Stimulated activated naive CD4-positive, alpha-beta T cell treated with Interleukin-2 at 50 U/mL for 16 hours (primary cell): Measurements from ENCODE around the gene EP400.

Experiments used
- DNase-seq: peaks from one replicate; lab custom pipeline; 2025; lab: John Stamatoyannopoulos, UW

Gene EP400

DNA sequence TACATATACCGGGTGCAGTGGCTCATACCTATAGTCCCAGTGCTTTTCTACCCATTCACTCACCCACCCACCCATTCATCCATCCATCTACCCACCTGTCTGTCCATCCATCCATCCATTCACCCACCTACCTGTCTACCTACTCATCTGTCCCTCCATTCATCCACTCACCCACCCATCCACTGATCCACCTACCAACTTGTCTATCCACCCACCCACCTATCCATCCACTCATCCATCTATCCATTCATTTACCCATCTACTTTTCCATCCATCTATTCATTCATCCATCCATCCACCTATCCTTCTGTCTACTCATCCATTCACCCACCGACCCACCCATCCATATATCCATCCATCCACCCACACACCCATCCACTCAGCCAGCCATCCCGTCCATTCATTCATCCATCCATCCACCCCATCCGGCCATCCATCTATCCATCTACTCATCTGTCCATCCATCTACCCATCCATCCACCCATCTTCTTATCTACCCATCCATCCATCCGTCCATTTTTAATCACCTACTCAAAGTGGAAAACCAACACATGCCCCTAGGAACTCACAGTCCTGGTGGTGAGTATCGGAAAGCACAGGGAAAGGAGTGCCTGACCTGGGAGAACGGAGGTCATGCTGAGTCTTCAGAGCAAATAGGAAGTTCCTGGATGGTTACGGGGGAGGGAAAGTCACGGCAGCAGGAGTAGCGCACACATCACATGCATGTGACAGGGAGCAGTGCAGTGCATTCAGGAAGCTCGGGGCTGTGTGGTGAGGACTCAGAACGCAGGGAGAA is 174.4 kb downstream of the EP400 start:
- DNase-seq, result no peak

DNA sequence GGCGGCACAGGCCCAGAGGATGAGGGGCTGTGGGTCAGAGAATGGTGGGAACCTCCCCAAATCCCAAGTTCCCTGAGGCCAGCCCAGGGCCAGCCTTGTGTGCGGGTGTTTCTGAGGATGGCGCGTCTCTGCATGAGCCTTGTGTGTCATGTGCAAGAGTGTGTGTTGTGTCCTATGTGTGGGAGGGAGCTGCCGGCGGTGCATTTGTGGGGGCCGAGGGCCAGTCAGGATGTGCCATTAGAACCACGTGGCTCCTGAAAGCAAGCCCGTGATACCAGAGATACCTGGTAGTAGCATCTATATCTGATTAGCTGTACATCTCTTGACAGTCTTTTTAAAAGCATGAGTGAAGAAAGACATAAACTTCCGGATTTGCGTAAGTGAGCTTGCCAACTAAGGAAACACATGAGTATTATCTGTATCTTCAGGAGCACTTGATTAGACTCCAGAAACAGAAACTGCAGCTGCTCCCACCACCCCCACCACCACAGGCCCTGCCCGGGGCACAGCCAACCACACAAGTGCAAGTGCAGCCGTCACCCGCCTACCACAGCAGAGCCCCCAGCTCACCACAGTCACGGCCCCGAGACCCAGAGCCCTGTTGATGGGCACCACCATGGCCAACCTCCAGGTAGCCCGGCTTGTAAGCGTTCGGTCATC is 175.2 kb downstream of the EP400 start:
- DNase-seq, result no peak

DNA sequence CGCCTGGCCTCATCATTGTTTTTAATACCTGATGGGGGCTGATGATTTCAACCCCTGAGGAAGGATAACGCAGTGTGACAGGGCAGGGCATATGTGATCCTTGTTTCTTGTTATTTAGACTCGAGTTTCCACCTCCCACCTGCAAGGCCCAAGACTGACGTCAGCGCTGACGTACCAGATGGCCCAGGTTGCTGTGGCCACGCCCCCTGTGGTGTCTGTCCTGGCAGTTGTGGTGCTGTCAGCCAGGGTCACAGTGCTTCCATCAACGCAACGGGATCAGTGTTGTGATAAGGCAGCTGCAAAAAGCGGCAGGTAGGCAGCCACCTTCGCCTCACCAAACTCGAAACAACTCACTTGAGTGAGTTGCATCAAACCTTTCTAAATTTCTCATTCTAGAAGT is 176.0 kb downstream of the EP400 start:
- DNase-seq, result no peak

DNA sequence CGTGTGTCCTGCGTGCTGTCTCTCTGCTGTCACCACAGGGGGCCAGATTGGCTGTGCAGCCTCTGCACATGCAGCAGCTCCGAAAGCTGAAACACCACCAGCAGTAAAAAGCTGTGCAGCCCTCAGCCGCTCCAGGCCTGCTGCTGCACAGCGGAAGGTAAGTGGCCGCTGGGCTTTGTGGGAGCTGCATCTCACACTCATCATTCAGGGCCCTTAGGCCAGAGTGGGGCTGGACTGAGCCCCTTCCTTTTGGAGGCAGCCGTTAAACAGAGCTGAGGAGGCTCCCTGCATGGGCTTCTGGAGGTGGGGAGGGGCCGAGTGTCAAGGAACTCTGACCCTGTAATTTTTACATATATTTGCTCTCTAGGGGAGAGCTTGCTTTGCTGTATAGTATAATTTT is 177.3 kb downstream of the EP400 start:
- DNase-seq, result no peak

GRCh38 chr12:132129007-132129406 is 179.3 kb downstream of the EP400 start:
- no peak for DNase-seq

DNA sequence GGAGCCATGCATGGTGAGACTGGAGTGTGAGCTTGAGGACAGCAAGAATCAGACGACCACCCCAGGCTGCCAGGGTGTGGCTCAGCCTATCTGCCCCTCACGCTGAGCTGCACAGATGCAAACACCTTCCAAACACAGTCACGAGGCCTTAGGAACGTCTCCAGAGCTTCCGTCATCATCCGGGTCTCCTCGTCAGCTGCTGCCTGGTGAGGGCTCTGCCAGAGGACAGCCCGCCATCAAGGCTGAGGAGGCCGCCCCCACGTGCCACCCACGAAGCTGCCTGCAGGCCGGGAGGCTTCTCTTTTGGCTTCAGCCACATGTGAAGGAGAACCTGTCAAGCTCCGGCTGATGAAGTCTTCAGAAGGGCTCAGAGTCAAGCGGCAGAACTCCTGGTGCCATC is 180.9 kb downstream of the EP400 start:
- no peak for DNase-seq
